Kidney (tissue), 14 donors: ENCODE measurements around the gene ACBD6. TPM values are rescaled to one million over a fixed set of nuclear protein-coding genes. Genes with fewer than 3 reads are reported as not detected.

ENCODE experiments used
- DNase-seq, 5 donors: peaks; one replicate each; pipeline ENCODE4 v3.0.0-alpha.2; 2013 to 2020
- FAIRE-seq: peaks from 2 replicates; lab custom pipeline; 2012; peaks lifted over from hg19 to GRCh38; lab: Jason Lieb, UNC
- H3K27ac ChIP-seq, 2 donors: one replicate each; pipeline ENCODE4 v1.7.0; 2013; ENCODE audit warnings: low read depth in 2 of 2, low read length in 2 of 2, inconsistent platforms in 1 of 2
- H3K27me3 ChIP-seq: one replicate; pipeline ENCODE4 v1.7.1; 2013; ENCODE audit warnings: low read length, inconsistent platforms; ENCODE audit not compliant: control insufficient read depth, insufficient read depth
- H3K36me3 ChIP-seq, 3 donors: one replicate each; pipeline versions ENCODE4 v1.7.0 to v1.7.1; 2013; ENCODE audit warnings: low read length in 3 of 3, control low read depth in 1 of 3, inconsistent platforms in 1 of 3; ENCODE audit not compliant: insufficient read depth in 3 of 3, control insufficient read depth in 2 of 3
- H3K4me1 ChIP-seq, 3 donors: one replicate each; pipeline versions ENCODE4 v1.7.0 to v1.7.1; 2013; ENCODE audit warnings: low read length in 3 of 3, inconsistent platforms in 1 of 3, low read depth in 1 of 3; ENCODE audit not compliant: control insufficient read depth in 2 of 3, insufficient read depth in 2 of 3
- H3K4me3 ChIP-seq, 3 donors: one replicate each; pipeline versions ENCODE4 v1.7.0 to v1.8.1; 2013; ENCODE audit warnings: low read length in 3 of 3, control low read depth in 1 of 3, inconsistent platforms in 1 of 3
- H3K9ac ChIP-seq, 3 donors: one replicate each; pipeline versions ENCODE4 v1.7.0 to v1.7.1; 2013; ENCODE audit warnings: low read length in 3 of 3, control low read depth in 1 of 3, inconsistent platforms in 1 of 3
- H3K9me3 ChIP-seq, 3 donors: one replicate each; pipeline versions ENCODE4 v1.7.0 to v1.7.1; 2013; ENCODE audit warnings: low read length in 3 of 3, control low read depth in 1 of 3, inconsistent platforms in 1 of 3; ENCODE audit not compliant: control insufficient read depth in 2 of 3, insufficient read depth in 1 of 3
- CTCF ChIP-seq: IDR thresholded peaks from 3 replicates; pipeline ENCODE4 v1.5.1; 2012; ENCODE audit warnings: mild to moderate bottlenecking, moderate library complexity, borderline replicate concordance; ENCODE audit not compliant: insufficient read depth; ENCODE audit errors: extremely low read depth
- intact Hi-C: fragments of 100-400 bp; cut with DNase I; formaldehyde crosslinking; loops from one replicate; pipeline ENCODE4 v1.11.1; 2022
- polyA plus RNA-seq: library from polyadenylated mRNA; stranded (reverse); fragments of 350-450 nt; fragmentation: Illumina TruSeq; extraction: RNeasy Lipid Tissue Mini Kit (QIAGEN cat#74804); gene quantifications from one replicate; pipeline ENCODE4 v1.2.3, GENCODE V29; 2014; ENCODE audit warnings: low read depth, low replicate concordance; ENCODE audit not compliant: insufficient read depth
- total RNA-seq: library from RNA; stranded (reverse); fragmentation: NEBNext Ultra II Directional; extraction: Animal tissue kit (Norgen Biotek cat#: 25700); gene quantifications from one replicate; pipeline ENCODE4 v1.2.1, GENCODE V29; 2021
- donor health status: control.
- donor health status: control.
- donor health status: control.
- donor health status: control.
- donor health status: control.
- donor health status: DM: yes; HTN: yes; CAD: no.
- donor health status: Normal renal cell carcinoma (clear cell type).

ACBD6 gene
- total and polyA plus RNA-seq, 2 donors from 2014 or later = 30.9 to 36.4 TPM

- intact Hi-C loops = no loop called here
- FAIRE-seq = no peak
- Histone ChIP-seq H3K4me3 (no peak overlapping the region), H3K4me1 (no peaks in the 10 kb centered on the region), H3K9me3 (no peaks in the 10 kb centered on the region), H3K27ac (no peak overlapping the region), H3K36me3 (peaks cover 0 to 2% (median 0%) of the 10 kb centered on the region in 3 donors), H3K27me3 (no peaks in the 10 kb centered on the region), H3K9ac (no peak overlapping the region)
- DNase-seq = no peak
- no peak for TF ChIP-seq CTCF
These were observed 223.6 kb downstream of the ACBD6 start for GRCh38 chr1:180278596-180279395.

GRCh38 chr1:180278194-180278515 is 224.2 kb downstream of the ACBD6 start:
- FAIRE-seq (no peak), DNase-seq (no peak)
- Histone ChIP-seq H3K9ac (no peak overlapping the region), H3K9me3 (no peaks in the 10 kb centered on the region), H3K27ac (no peak overlapping the region), H3K4me3 (no peak overlapping the region), H3K36me3 (peaks cover 0 to 2% (median 0%) of the 10 kb centered on the region in 3 donors), H3K27me3 (no peaks in the 10 kb centered on the region), H3K4me1 (no peaks in the 10 kb centered on the region)
- TF ChIP-seq CTCF = no peak
- intact Hi-C loops = no loop called here

GRCh38 chr1:180277476-180278193 is 224.7 kb downstream of the ACBD6 start:
- intact Hi-C loops = no loop called here
- DNase-seq = no peak
- no peak for FAIRE-seq

More at GRCh38 chr1:180277476-180278193, 224.7 kb downstream of the ACBD6 start:
- H3K27ac ChIP-seq = no peak overlapping the region
- H3K9ac ChIP-seq = no peak overlapping the region
- peaks cover 0 to 2% (median 0%) of the 10 kb centered on the region in 3 donors for H3K36me3 ChIP-seq
- no peaks in the 10 kb centered on the region for H3K27me3 ChIP-seq
- no peak overlapping the region for H3K4me3 ChIP-seq
- H3K9me3 ChIP-seq = no peaks in the 10 kb centered on the region
- TF ChIP-seq CTCF = no peak
- peaks cover 0 to 2% (median 0%) of the 10 kb centered on the region in 3 donors for H3K4me1 ChIP-seq
